CD4-positive, alpha-beta T cell (primary cell): ENCODE results near the gene COL13A1. TPM values are rescaled to one million over a fixed set of nuclear protein-coding genes. Genes with fewer than 3 reads are reported as not detected.

ENCODE experiments used
- ATAC-seq: fragments of 200-7000 bp; cut with Tn5 transposase; one replicate; pipeline ENCODE4 v1.10.0; 2022; ENCODE audit warnings: mild to moderate bottlenecking; ENCODE audit not compliant: poor library complexity
- CTCF ChIA-PET: fragments of 350-600 bp; sonication (Branson Sonifier 250); formaldehyde crosslinking; loops from one replicate; lab custom pipeline; 2021; ENCODE audit warnings: antibody characterized with exemption, inconsistent platforms; lab: Charles Lee
- POLR2A ChIA-PET: fragments of 350-600 bp; sonication (Branson Sonifier 250); formaldehyde crosslinking; loops from one replicate; lab custom pipeline; 2021; ENCODE audit warnings: antibody characterized with exemption, inconsistent platforms; lab: Charles Lee
- DNase-seq, 14 experiments: peaks; one replicate each; pipeline ENCODE4 v3.0.0-alpha.2; 2013 to 2020; ENCODE audit warnings: mixed read lengths in 2 of 14
- H3K27ac ChIP-seq, 2 donors: one replicate each; pipeline versions ENCODE4 v1.5.1 to v1.7.0; 2013; ENCODE audit warnings: low read length in 2 of 2, low read depth in 1 of 2, mild to moderate bottlenecking in 1 of 2
- H3K27me3 ChIP-seq, 2 experiments: 1 replicate in 1 of 2; 2 replicates in 1 of 2; pipeline versions ENCODE4 v1.6.1 to v1.7.0; 2013; ENCODE audit warnings: low read length in 2 of 2, control low read depth in 1 of 2, mild to moderate bottlenecking in 1 of 2, moderate library complexity in 1 of 2; ENCODE audit not compliant: insufficient read depth in 2 of 2, control insufficient read depth in 1 of 2
- H3K36me3 ChIP-seq: one replicate; pipeline ENCODE4 v1.6.1; 2013; ENCODE audit warnings: low read length, control low read depth; ENCODE audit not compliant: insufficient read depth
- H3K4me1 ChIP-seq: one replicate; pipeline ENCODE4 v1.6.1; 2013; ENCODE audit warnings: low read length, control low read depth; ENCODE audit not compliant: insufficient read depth
- H3K4me3 ChIP-seq: one replicate; pipeline ENCODE4 v1.5.1; 2013; ENCODE audit warnings: mild to moderate bottlenecking, low read length, moderate library complexity
- H3K9me3 ChIP-seq, 2 experiments: 1 replicate in 1 of 2; 2 replicates in 1 of 2; pipeline versions ENCODE4 v1.6.1 to v1.7.0; 2013; ENCODE audit warnings: low read length in 2 of 2, mild to moderate bottlenecking in 2 of 2, control low read depth in 1 of 2, moderate library complexity in 1 of 2; ENCODE audit not compliant: control insufficient read depth in 1 of 2, insufficient read depth in 1 of 2
- H3K27ac Mint-ChIP-seq: one replicate; pipeline ENCODE4 v1.8.0; 2020; ENCODE audit warnings: mixed read lengths
- H3K27me3 Mint-ChIP-seq: one replicate; pipeline ENCODE4 v1.8.0; 2021; ENCODE audit warnings: mixed read lengths
- H3K36me3 Mint-ChIP-seq: one replicate; pipeline ENCODE4 v1.8.0; 2021; ENCODE audit warnings: low read depth, mixed read lengths
- H3K4me1 Mint-ChIP-seq: one replicate; pipeline ENCODE4 v1.8.0; 2021; ENCODE audit warnings: low read depth, mixed read lengths
- H3K4me3 Mint-ChIP-seq: one replicate; pipeline ENCODE4 v1.8.0; 2020; ENCODE audit warnings: mild to moderate bottlenecking, mixed read lengths
- H3K9me3 Mint-ChIP-seq: one replicate; pipeline ENCODE4 v1.8.0; 2020; ENCODE audit warnings: mixed read lengths
- intact Hi-C, 2 experiments: fragments of 100-400 bp; cut with DNase I in 1 of 2; cut with micrococcal nuclease in 1 of 2; formaldehyde crosslinking; loops; one replicate each; pipeline versions ENCODE4 v1.15.1 to v1.9.0; 2023 to 2025; cut with DNase I, micrococcal nuclease
- total RNA-seq, 174 experiments: library from RNA in 2 of 174; stranded (reverse) in 2 of 174; gene quantifications; one replicate each; pipeline ENCODE4 v1.2.3 and lab custom pipeline; 2021 to 2026
- TF ChIP-seq, protein P1 (sequence below): fragments of 200-600 bp; IDR thresholded peaks from one replicate; pipeline ENCODE4 v1.8.0; 2022; ENCODE audit warnings: antibody characterized with exemption, mild to moderate bottlenecking

The COL13A1 gene
- total RNA-seq, 2 experiments from 2014 or later, result not detected

DNA sequence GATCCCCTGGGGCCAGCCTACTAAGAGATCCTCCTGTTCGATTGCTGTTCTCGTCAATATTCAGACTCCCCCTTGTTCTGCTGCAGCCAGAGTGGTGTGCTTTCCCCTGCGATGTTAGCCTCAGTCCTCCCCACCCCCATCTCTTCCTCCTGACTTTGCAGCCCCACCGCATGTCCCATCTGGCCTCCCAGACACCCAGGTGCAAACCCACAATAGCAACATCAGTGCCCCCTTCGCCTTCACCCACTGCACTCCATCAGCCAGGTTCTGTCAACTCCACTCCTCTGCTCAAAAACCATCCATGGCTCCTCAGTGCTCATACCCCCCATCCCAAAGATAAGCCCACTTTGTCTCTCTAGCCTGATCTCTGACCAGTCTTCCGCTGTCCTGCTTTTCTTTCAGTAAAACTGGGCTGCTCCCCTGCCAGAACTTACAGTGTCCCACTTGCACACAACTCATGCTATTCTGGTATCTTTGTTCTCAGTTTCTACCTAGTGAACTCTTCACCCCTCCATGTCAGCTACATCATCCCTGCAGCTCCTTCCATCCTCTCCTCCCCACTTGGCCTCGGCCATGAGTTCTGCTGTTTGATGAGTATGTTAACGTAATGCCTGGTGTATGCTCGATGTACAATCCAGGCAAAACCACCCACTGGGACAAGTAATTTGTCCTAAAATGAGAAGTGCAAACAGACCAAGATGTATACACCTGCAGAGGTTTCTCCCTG is 26.6 kb downstream of the COL13A1 start:
- Histone ChIP-seq H3K4me3 (no peak overlapping the region), H3K36me3 (no peaks in the 10 kb centered on the region), H3K27me3 (peaks cover 0 to 7% of the 10 kb centered on the region in 2 experiments), H3K27ac (no peak overlapping the region), H3K4me1 (no peaks in the 10 kb centered on the region), H3K9me3 (no peaks in the 10 kb centered on the region)
- H3K36me3 Mint-ChIP-seq, result no peaks in the 10 kb centered on the region
- CTCF ChIA-PET, result no interaction called here
- peaks cover 25% of the 10 kb centered on the region for H3K27me3 Mint-ChIP-seq
- no peak for ATAC-seq
- no peak overlapping the region for H3K27ac Mint-ChIP-seq
- intact Hi-C loops, result no loop called here
- DNase-seq, result no peak
- H3K9me3 Mint-ChIP-seq, result no peaks in the 10 kb centered on the region
- no peaks in the 10 kb centered on the region for H3K4me1 Mint-ChIP-seq
- POLR2A ChIA-PET, result no interaction called here
- TF ChIP-seq, protein P1, sequence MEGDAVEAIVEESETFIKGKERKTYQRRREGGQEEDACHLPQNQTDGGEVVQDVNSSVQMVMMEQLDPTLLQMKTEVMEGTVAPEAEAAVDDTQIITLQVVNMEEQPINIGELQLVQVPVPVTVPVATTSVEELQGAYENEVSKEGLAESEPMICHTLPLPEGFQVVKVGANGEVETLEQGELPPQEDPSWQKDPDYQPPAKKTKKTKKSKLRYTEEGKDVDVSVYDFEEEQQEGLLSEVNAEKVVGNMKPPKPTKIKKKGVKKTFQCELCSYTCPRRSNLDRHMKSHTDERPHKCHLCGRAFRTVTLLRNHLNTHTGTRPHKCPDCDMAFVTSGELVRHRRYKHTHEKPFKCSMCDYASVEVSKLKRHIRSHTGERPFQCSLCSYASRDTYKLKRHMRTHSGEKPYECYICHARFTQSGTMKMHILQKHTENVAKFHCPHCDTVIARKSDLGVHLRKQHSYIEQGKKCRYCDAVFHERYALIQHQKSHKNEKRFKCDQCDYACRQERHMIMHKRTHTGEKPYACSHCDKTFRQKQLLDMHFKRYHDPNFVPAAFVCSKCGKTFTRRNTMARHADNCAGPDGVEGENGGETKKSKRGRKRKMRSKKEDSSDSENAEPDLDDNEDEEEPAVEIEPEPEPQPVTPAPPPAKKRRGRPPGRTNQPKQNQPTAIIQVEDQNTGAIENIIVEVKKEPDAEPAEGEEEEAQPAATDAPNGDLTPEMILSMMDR, result no peak
- no peak overlapping the region for H3K4me3 Mint-ChIP-seq

DNA sequence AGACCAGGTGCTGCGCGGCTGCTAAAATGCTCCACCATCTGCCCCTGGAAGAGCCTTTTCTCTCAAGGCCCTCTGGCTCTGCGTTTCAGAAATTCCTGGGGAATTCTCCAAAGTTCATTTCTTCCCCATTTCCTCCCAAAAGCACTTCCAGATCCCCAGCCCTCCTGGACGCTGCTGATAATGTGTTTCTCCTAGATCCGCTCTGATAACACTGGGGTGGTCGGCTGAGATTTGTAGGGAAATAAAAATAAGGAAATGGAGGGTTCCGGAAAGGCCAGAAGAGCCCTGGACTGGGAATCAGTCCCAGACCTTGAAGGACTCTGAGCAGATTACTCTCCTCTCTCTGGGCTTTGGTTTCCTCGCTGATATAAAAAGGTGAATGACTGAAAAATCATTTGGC is 28.1 kb downstream of the COL13A1 start:
- DNase-seq, result no peak
- Mint-ChIP-seq H3K27me3 (peaks cover 29% of the 10 kb centered on the region), H3K36me3 (no peaks in the 10 kb centered on the region), H3K9me3 (no peaks in the 10 kb centered on the region), H3K4me3 (no peak overlapping the region), H3K27ac (no peak overlapping the region), H3K4me1 (no peaks in the 10 kb centered on the region)
- no peak overlapping the region for H3K4me3 ChIP-seq
- TF ChIP-seq, protein P1, result no peak
- peaks cover 0 to 7% of the 10 kb centered on the region in 2 experiments for H3K27me3 ChIP-seq
- intact Hi-C loops, result no loop called here
- no peak overlapping the region for H3K27ac ChIP-seq
- ChIA-PET POLR2A (no interaction called here), CTCF (interaction anchor here (0.6 kb wide), 1 partner anchor 276 kb away, joined by 4 read pairs; no protein-coding TSS in a partner anchor)
- ATAC-seq, result no peak
- no peaks in the 10 kb centered on the region for H3K36me3 ChIP-seq
- H3K4me1 ChIP-seq, result no peaks in the 10 kb centered on the region
- no peaks in the 10 kb centered on the region for H3K9me3 ChIP-seq

DNA sequence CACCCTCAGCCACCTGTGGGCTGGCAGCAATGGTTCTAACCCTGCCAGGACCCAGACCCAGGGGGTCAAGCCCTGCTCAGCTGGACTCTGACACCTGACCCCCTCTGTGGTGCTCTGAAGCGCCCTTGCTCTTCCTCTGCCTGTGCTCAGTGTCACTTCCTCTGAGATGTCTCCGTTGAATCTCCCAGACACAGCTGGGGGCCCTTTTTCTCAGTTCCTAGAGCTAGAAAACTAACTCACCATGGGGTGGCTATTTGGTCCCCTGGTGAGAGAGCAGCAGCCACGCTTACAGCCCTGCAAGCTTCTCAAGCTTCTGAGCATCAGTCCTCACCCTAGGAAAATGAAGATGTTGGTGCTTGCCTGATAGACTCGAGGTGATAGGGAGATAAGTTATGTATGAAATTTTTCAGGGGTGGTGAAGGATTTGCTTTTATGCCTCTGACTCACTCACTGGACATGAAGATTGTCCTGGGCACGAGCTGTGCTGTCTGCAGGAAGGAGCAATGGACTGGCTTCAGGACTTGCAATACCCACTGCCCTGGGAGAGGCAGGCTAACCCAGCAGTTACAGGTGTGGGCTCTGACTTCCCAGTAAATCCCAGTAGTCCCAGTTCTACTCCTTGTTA is 29.6 kb downstream of the COL13A1 start:
- H3K27me3 Mint-ChIP-seq, result peaks cover 40% of the 10 kb centered on the region
- Histone ChIP-seq H3K27me3 (peaks cover 0 to 10% of the 10 kb centered on the region in 2 experiments), H3K4me3 (no peak overlapping the region), H3K36me3 (no peaks in the 10 kb centered on the region), H3K9me3 (no peaks in the 10 kb centered on the region), H3K4me1 (no peaks in the 10 kb centered on the region), H3K27ac (no peak overlapping the region)
- intact Hi-C loops, result no loop called here
- H3K27ac Mint-ChIP-seq, result no peak overlapping the region
- H3K4me1 Mint-ChIP-seq, result no peaks in the 10 kb centered on the region
- no peaks in the 10 kb centered on the region for H3K36me3 Mint-ChIP-seq
- ChIA-PET POLR2A (no interaction called here), CTCF (no interaction called here)
- no peak for DNase-seq
- TF ChIP-seq, protein P1, result no peak
- H3K4me3 Mint-ChIP-seq, result no peak overlapping the region
- ATAC-seq, result no peak
- H3K9me3 Mint-ChIP-seq, result no peaks in the 10 kb centered on the region
